ENCODE measurements around the gene KCNH1. TPM values are rescaled to one million over a fixed set of nuclear protein-coding genes. Genes with fewer than 3 reads are reported as not detected.

The KCNH1 gene
- total RNA-seq, 2 experiments from 2014 or later: not detected

GRCh38 chr1:211129776-211130175 lies 4.2 kb downstream of the KCNH1 start:
- ATAC-seq (no peak), DNase-seq (no peak)
- Mint-ChIP-seq H3K36me3 (no peaks in the 10 kb centered on the region), H3K27me3 (peaks cover 64% of the 10 kb centered on the region), H3K4me1 (peaks cover 7% of the 10 kb centered on the region), H3K9me3 (ENCODE audit: low read depth) (no peaks in the 10 kb centered on the region), H3K4me3 (no peak overlapping the region), H3K27ac (no peak overlapping the region)
- CTCF ChIA-PET: interaction anchor here (0.7 to 1.6 kb wide), 2 partner anchors 543 to 682 kb away, joined by 3 read pairs; no protein-coding TSS in a partner anchor

- H3K4me3 Mint-ChIP-seq: no peak overlapping the region
- ATAC-seq: no peak
- DNase-seq: no peak
- H3K36me3 Mint-ChIP-seq: no peaks in the 10 kb centered on the region
- peaks cover 54% of the 10 kb centered on the region for H3K27me3 Mint-ChIP-seq
- CTCF ChIA-PET: no interaction called here
- H3K4me1 Mint-ChIP-seq: no peaks in the 10 kb centered on the region
- no peak overlapping the region for H3K27ac Mint-ChIP-seq
- H3K9me3 Mint-ChIP-seq (ENCODE audit: low read depth): no peaks in the 10 kb centered on the region
Observed at GRCh38 chr1:211127166-211127565, 6.8 kb downstream of the KCNH1 start.

- no peak overlapping the region for H3K27ac Mint-ChIP-seq
- H3K4me1 Mint-ChIP-seq: no peaks in the 10 kb centered on the region
- no peak for DNase-seq
- no peaks in the 10 kb centered on the region for H3K36me3 Mint-ChIP-seq
- H3K27me3 Mint-ChIP-seq: peaks cover 49% of the 10 kb centered on the region
- CTCF ChIA-PET: no interaction called here
- ATAC-seq: no peak
- no peak overlapping the region for H3K4me3 Mint-ChIP-seq
- no peaks in the 10 kb centered on the region for H3K9me3 Mint-ChIP-seq (ENCODE audit: low read depth)
Observed at GRCh38 chr1:211126622-211127021, 7.3 kb downstream of the KCNH1 start.

GRCh38 chr1:211118407-211119102 lies 15.4 kb downstream of the KCNH1 start:
- no peak overlapping the region for H3K4me3 Mint-ChIP-seq
- no peaks in the 10 kb centered on the region for H3K9me3 Mint-ChIP-seq (ENCODE audit: low read depth)
- DNase-seq: no peak
- H3K27ac Mint-ChIP-seq: no peak overlapping the region
- no peaks in the 10 kb centered on the region for H3K4me1 Mint-ChIP-seq
- CTCF ChIA-PET: no interaction called here
- H3K36me3 Mint-ChIP-seq: no peaks in the 10 kb centered on the region
- no peak for ATAC-seq
- H3K27me3 Mint-ChIP-seq: peaks cover 21% of the 10 kb centered on the region

- Mint-ChIP-seq H3K27ac (no peak overlapping the region), H3K4me3 (no peak overlapping the region), H3K9me3 (ENCODE audit: low read depth) (no peaks in the 10 kb centered on the region), H3K27me3 (peaks cover 17% of the 10 kb centered on the region), H3K36me3 (no peaks in the 10 kb centered on the region), H3K4me1 (no peaks in the 10 kb centered on the region)
- DNase-seq: no peak
- no peak for ATAC-seq
- CTCF ChIA-PET: interaction anchor here (1.4 kb wide), 1 partner anchor 19 kb away, joined by 3 read pairs; no protein-coding TSS in a partner anchor
Observed at GRCh38 chr1:211114446-211114845, 19.5 kb downstream of the KCNH1 start.

- H3K36me3 Mint-ChIP-seq: no peaks in the 10 kb centered on the region
- DNase-seq (no peak), ATAC-seq (no peak)
- no peak overlapping the region for H3K27ac Mint-ChIP-seq
- no peaks in the 10 kb centered on the region for H3K4me1 Mint-ChIP-seq
- no peaks in the 10 kb centered on the region for H3K9me3 Mint-ChIP-seq (ENCODE audit: low read depth)
- no peak overlapping the region for H3K4me3 Mint-ChIP-seq
- H3K27me3 Mint-ChIP-seq: peaks cover 21% of the 10 kb centered on the region
- CTCF ChIA-PET: interaction anchor here (1.4 kb wide), 1 partner anchor 20 kb away, joined by 3 read pairs; no protein-coding TSS in a partner anchor
Observed at GRCh38 chr1:211113566-211113965, 20.4 kb downstream of the KCNH1 start.

GRCh38 chr1:211111351-211111750 lies 22.6 kb downstream of the KCNH1 start:
- Mint-ChIP-seq H3K27me3 (peaks cover 28% of the 10 kb centered on the region), H3K4me1 (no peaks in the 10 kb centered on the region), H3K36me3 (no peaks in the 10 kb centered on the region), H3K4me3 (no peak overlapping the region), H3K27ac (no peak overlapping the region), H3K9me3 (ENCODE audit: low read depth) (no peaks in the 10 kb centered on the region)
- DNase-seq (no peak), ATAC-seq (no peak)
- CTCF ChIA-PET: no interaction called here

GRCh38 chr1:211101481-211101880 lies 32.5 kb downstream of the KCNH1 start:
- ATAC-seq: no peak
- DNase-seq: no peak
- H3K4me3 Mint-ChIP-seq: no peak overlapping the region
- CTCF ChIA-PET: interaction anchor here (0.9 kb wide), 1 partner anchor 33 kb away, joined by 3 read pairs; the partner anchor contains the start of gene KCNH1
- no peak overlapping the region for H3K27ac Mint-ChIP-seq
- no peaks in the 10 kb centered on the region for H3K4me1 Mint-ChIP-seq
- H3K27me3 Mint-ChIP-seq: no peaks in the 10 kb centered on the region
- no peaks in the 10 kb centered on the region for H3K36me3 Mint-ChIP-seq
- no peaks in the 10 kb centered on the region for H3K9me3 Mint-ChIP-seq (ENCODE audit: low read depth)

- Mint-ChIP-seq H3K4me3 (no peak overlapping the region), H3K9me3 (ENCODE audit: low read depth) (no peaks in the 10 kb centered on the region), H3K27ac (no peak overlapping the region), H3K27me3 (no peaks in the 10 kb centered on the region), H3K4me1 (no peaks in the 10 kb centered on the region), H3K36me3 (no peaks in the 10 kb centered on the region)
- CTCF ChIA-PET: interaction anchor here (1.4 kb wide), 1 partner anchor 35 kb away, joined by 3 read pairs; the partner anchor contains the start of gene KCNH1
- DNase-seq (no peak), ATAC-seq (no peak)
Observed at GRCh38 chr1:211099393-211099792, 34.6 kb downstream of the KCNH1 start.

- Mint-ChIP-seq H3K4me1 (no peaks in the 10 kb centered on the region), H3K27me3 (peaks cover 14% of the 10 kb centered on the region), H3K36me3 (no peaks in the 10 kb centered on the region), H3K9me3 (ENCODE audit: low read depth) (no peaks in the 10 kb centered on the region), H3K4me3 (no peak overlapping the region), H3K27ac (no peak overlapping the region)
- ATAC-seq (no peak), DNase-seq (no peak)
- CTCF ChIA-PET: no interaction called here
Observed at GRCh38 chr1:211095381-211095780, 38.6 kb downstream of the KCNH1 start.

- H3K9me3 Mint-ChIP-seq (ENCODE audit: low read depth): no peaks in the 10 kb centered on the region
- H3K36me3 Mint-ChIP-seq: no peaks in the 10 kb centered on the region
- H3K27me3 Mint-ChIP-seq: peaks cover 16% of the 10 kb centered on the region
- ATAC-seq: no peak
- CTCF ChIA-PET: no interaction called here
- no peaks in the 10 kb centered on the region for H3K4me1 Mint-ChIP-seq
- no peak for DNase-seq
- no peak overlapping the region for H3K27ac Mint-ChIP-seq
- H3K4me3 Mint-ChIP-seq: no peak overlapping the region
Observed at GRCh38 chr1:211092955-211093354, 41.0 kb downstream of the KCNH1 start.

GRCh38 chr1:211091867-211092266 lies 42.1 kb downstream of the KCNH1 start:
- DNase-seq (no peak), ATAC-seq (no peak)
- H3K4me1 Mint-ChIP-seq: no peaks in the 10 kb centered on the region
- H3K27ac Mint-ChIP-seq: no peak overlapping the region
- peaks cover 16% of the 10 kb centered on the region for H3K27me3 Mint-ChIP-seq
- no peak overlapping the region for H3K4me3 Mint-ChIP-seq
- no peaks in the 10 kb centered on the region for H3K9me3 Mint-ChIP-seq (ENCODE audit: low read depth)
- CTCF ChIA-PET: no interaction called here
- no peaks in the 10 kb centered on the region for H3K36me3 Mint-ChIP-seq

- Mint-ChIP-seq H3K4me1 (no peaks in the 10 kb centered on the region), H3K9me3 (ENCODE audit: low read depth) (no peaks in the 10 kb centered on the region), H3K27me3 (peaks cover 16% of the 10 kb centered on the region), H3K36me3 (no peaks in the 10 kb centered on the region), H3K4me3 (no peak overlapping the region), H3K27ac (no peak overlapping the region)
- ATAC-seq (no peak), DNase-seq (no peak)
- CTCF ChIA-PET: interaction anchor here (1.0 kb wide), 1 partner anchor 11 kb away, joined by 3 read pairs; no protein-coding TSS in a partner anchor
Observed at GRCh38 chr1:211089536-211089935, 44.4 kb downstream of the KCNH1 start.

GRCh38 chr1:211088156-211088555 lies 45.8 kb downstream of the KCNH1 start:
- Mint-ChIP-seq H3K27me3 (peaks cover 13% of the 10 kb centered on the region), H3K9me3 (ENCODE audit: low read depth) (no peaks in the 10 kb centered on the region), H3K36me3 (no peaks in the 10 kb centered on the region), H3K27ac (no peak overlapping the region), H3K4me1 (no peaks in the 10 kb centered on the region), H3K4me3 (no peak overlapping the region)
- ATAC-seq (no peak), DNase-seq (no peak)
- CTCF ChIA-PET: no interaction called here
